Right lobe of liver (tissue), 4 donors: ENCODE data around the gene VASH2.
"Not testable (repeated sequence)": the region's sequence is repeated elsewhere in the genome, so short reads cannot be mapped to it uniquely, and the experiment has no call there.

ENCODE experiments used
- CTCF ChIP-seq, 4 donors: fragments of 200-600 bp in 3 of 4; fragments of 450-650 bp in 1 of 4; IDR thresholded peaks; one replicate each; pipeline versions ENCODE4 v1.5.1 to v1.8.0; 2016 to 2022; ENCODE audit warnings: antibody characterized with exemption in 4 of 4, mild to moderate bottlenecking in 2 of 4
- POLR2A ChIP-seq: fragments of 450-650 bp; IDR thresholded peaks from one replicate; pipeline ENCODE4 v1.6.1; 2017; ENCODE audit warnings: antibody characterized with exemption, mild to moderate bottlenecking
- donor health status: DM: no; HTN: no; CAD: no.
- donor health status: DM: no; HTN: no; CAD: no.
- donor health status: DM: no; HTN: yes; CAD: no.

- TF ChIP-seq CTCF (IDR thresholded peaks at IDR 0.05); POLR2A: not testable (repeated sequence)
Observed at GRCh38 chr1:212910213-212910612, 40.1 kb upstream of the VASH2 start.
